GM21529 (cell line): ENCODE measurements around the gene AGRP.
"Not testable (repeated sequence)": the region's sequence is repeated elsewhere in the genome, so short reads cannot be mapped to it uniquely, and the experiment has no call there.

ENCODE experiments used
- ATAC-seq: cut with Tn5 transposase; IDR thresholded peaks from one replicate; pipeline ENCODE4 v1.9.1; 2021; ENCODE audit not compliant: unreplicated experiment

AGRP gene, protein sequence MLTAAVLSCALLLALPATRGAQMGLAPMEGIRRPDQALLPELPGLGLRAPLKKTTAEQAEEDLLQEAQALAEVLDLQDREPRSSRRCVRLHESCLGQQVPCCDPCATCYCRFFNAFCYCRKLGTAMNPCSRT

DNA sequence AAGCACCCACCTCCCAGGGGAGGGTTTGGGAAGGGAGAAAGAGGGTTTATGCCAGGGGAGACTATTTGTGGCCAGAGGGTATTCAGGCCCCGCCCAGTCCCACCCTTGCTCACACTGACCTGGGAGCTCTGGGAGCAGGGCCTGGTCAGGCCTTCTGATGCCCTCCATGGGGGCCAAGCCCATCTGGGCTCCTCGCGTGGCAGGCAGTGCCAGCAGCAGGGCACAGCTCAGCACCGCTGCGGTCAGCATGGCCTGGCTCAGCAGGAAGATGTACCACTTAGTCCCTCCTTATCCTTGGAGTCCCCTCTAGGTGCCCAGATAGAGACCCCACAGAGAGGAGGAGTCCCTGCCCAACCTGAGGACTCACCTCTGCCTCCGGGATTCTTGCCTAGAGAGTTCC lies at the start of gene AGRP:
AGRP (minus strand) TSS at position 398 of the 400 bp plus-strand sequence; CDS start at position 249, 149 bp downstream.
- ATAC-seq = no peak

DNA sequence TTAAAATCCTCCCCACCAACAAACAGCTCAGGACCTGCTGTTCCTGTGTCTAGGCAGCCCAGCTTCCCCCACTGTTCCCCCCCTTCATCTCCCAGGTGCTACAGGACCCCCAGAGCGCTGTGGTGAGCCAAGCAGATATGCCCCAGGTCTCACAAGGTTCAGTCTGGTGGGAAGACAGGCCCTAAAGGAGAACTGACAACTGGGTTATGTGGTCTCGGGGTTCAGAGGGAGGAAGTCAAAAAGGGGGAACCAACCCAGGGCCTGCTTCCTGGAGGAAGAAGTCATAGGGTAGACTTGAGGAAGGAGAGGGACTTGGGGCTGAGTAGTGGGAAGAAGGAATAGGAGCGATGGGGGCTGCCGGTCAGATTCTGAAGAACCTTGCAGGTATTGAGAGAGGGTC lies 47.9 kb upstream of the AGRP start:
- ATAC-seq = no peak

DNA sequence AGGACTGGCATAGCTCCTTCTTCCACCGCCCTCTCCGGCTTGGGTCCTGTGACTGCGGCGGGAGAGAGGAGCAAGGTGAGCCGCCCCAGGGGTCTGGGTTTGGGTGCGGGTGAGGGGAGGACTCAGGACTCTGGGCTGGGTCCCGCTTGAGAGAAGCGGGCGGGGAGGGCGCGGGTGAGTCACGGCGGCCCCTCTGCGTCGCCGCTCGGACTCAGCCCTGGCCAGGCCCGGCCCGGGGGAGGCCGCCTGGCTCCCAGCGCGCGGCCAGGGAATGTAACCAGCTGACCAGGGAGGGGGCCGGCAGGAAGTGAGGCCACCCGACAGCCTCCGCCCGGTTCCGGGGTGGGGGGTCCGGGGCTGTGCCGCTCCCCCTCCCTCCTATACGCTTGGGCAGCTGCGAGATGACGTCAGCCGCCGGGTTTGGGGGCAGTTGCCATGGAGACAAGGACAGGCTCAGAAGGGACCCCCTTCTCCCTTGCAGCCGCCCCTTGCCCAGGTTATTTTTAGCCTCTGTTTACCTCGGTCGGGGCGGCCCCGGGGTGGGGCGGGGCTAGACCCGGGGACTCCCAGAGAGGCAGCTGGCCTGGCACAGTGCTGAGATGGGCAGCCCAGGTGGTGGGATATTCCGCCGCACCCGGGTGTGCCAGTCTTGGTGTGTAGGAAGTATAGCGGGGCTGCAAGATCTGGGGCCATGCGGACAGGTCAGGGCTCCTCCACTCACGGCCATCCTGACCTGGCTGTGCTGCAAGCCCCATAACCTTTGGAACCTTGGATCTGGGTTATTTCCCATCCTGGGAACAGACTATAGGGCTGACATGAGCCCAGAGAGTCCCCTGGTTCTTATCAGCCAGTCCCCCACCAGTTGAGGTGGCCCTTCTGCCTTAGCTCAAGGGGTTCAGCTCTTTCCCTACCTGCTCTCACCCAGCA lies 46.9 kb upstream of the AGRP start:
- no peak for ATAC-seq

DNA sequence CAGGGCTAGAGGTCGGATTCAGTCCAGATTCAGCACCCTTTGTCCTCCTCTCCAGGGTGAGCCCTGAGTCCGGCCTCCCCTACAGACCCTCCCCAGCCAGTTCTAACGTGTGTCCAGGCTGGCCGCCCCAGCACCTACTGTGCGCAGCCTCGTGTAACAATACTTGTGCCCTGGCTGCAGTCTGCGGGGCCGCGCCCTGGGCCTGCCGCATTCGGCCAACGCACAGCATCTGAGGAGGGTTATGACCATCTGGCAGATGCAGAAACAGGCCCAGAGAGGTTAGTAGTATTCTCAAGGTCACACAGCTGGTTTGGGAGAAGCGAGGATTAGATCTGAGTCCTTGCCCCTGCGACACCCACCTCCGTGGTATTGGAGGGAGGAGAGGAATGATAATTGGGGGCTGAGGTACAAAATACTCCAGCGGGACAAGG lies 46.2 kb upstream of the AGRP start:
- ATAC-seq = no peak

DNA sequence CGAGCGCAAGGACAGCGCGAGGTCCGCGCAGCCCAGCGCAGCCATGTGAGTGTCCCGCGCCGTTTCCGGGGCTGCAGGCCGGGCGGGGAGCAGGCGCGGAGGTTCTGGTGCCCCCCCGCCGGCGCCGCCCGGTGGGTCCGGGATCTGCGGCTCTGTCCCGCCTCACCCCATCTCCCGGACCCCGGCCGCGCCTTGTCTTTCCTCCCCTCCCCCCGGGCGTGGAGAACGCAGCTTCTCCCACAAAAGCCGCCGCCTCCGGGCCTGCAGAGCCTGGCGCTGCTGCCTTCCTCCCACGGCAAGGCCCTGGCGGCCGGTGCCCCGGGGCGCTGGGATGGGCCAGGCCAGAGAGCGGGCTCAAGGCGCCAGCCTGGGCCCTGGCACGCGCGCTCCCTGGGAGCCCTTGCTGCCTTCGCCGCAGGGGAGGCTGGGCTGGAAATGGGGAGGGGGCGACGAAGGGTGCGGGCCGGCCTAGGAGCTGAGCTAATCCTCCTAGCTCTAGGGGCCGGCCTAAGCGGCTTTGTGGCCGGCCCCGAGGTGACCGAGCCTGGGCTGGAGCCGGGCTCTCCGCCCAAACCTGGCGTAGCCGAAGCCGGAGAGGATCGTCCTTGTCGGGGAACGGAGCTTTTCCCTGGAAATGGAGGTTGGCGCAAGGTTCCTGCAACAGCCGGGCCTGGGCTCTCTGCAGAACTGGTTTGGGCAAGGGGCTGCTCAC lies 45.7 kb upstream of the AGRP start:
- ATAC-seq = peak; percentile 28

DNA sequence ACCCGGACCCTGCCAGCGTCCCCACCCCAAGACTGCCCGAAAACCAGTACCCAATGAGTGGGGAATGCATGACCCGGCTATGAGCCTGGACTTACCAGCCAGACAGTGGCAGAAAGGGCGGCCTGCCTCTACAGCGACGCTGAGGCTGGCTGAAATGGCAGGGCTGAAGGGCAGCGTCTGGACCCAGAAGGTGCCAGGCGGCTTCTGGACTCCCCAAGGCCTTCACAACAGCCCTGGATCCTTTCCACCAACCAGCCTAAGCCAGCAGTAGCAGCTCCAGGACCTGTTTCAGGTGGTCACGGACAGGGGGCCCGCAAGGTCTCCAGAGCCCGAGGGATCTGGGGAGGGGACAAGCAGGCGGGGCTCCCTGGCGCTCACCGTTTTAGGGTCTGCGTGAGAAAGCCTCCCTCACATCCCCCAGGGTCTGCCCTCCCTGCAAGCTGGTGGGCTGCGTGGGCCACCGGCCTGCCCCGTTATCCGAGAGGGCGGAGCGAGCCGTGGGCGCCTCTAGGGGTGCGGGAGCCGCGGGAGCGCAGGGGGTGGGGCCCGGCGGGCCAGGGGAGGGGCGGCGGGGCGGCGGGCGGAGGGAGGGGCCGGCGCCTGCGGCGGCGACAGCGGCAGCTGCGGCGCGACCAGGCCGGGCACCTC lies 45.0 kb upstream of the AGRP start, which contains the start of gene RIPOR1:
RIPOR1 (plus strand) TSS at position 608 of the 648 bp plus-strand sequence. CDS start 9,618 bp downstream, outside the sequence.
- peak; percentile 38 for ATAC-seq

DNA sequence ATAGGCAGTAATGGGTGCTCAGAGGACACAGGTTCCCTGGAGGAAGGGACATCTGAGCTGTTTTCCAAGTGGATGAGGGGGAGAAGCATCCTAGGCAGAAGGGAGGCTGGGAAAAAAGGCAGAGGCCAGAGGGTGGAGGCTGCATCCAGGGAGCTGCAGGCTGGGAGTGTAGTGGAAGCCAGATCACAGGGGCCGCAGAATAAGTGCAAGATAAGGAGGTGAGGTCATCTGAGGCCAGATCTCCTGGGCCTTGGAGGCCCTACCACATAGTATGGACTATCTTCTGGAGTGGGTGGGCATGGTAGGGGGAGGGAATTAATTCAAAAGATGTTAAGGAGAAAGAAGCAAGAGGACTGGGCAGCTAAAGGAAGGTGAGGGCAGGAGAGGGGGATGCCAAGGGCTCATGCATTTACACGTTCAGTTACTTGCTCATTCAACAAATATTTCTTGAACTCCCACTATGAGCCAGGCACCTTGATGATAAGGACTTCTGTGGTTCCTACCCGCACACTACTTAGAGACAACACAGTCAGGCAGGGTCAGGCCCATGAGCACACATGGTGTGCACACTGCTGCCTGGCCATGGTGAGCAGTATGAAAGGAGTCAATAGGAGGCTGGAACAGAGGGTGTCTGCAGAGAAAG lies 42.9 kb upstream of the AGRP start:
- ATAC-seq = no peak

DNA sequence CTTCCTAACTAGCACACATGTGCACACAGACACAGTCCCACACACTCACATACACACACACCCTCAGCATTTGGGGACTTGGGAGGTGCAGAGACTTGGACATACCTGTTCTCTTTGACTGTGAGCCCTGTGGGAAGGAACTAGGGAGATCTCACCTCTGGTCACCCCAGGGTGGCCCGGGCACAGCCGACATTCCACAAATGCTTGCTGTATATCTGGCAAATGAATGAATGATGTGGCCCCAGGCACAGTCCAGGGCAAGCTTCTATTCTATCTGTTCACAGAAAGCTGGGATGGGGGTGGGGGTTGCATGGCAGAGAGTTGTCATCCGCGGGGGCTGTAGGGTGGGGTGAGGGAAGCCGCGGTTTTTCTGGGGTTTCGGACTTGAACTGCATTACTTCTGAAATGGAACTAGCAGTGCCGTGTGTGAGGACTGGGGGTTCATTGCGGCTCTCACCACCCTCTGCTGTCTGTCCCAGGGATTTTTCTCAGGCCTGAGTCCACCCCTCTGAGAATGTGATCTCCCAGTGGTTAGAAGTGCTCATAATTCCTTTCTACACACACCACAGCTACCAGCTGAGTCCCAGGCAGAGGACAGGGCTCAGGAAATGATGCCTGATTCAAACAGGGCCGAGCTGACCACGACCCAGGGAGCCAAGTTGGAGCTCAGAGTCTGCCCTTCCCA lies 42.0 kb upstream of the AGRP start:
- ATAC-seq = no peak

DNA sequence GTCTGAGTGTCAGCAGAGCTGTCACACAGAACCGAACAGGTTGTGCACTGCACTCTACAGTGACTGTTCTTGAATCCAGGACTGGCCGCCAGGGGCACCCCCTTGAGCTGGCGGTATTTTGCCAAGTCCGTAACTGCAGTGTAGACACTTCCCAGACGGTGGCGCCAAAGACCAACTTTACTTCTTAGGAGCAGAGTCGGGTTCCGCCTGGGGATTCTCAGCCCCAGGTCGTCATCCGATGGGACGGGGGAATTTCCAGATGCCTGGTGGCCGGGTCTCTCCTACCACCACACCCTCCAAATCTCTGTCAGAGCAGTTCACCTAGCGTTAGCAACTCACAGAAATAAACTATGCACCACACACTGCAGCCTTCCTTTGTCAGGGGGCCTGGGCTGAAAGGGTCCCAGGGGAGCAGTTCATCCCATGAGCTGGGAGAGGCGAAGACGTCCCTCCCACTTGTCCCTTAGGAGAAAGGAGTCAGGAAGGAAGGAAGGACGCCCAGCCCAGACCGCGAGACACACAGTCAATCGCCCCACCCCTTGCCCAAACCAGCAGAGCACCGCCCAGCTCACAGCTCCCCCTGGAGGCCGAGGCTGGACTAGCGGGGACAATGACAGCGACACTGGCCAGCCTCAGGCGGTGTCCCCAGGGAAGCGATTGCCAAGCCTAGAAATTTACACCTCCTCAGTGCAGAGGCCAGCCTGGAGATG lies 37.9 kb upstream of the AGRP start:
- ATAC-seq = peak; percentile 71

DNA sequence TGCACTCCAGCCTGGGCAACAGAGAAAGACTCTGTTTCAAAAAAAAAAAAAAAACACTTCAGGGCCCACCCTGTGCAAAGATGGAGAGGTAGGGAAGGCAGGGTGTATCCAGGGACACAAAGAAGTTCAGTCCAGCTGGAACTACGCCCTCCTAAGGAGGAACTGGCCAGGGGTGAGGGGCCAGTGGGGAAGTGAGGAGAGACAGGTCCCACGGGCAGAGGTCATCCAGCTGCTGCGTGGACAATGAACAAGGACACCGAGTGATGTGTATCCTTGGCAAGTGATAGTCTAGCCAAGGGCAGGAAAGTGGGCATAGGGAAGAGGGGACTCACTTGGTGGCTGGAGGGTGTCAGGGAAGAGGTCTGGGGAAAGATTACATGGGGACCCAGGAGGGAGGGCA lies 35.9 kb upstream of the AGRP start:
- no peak for ATAC-seq

DNA sequence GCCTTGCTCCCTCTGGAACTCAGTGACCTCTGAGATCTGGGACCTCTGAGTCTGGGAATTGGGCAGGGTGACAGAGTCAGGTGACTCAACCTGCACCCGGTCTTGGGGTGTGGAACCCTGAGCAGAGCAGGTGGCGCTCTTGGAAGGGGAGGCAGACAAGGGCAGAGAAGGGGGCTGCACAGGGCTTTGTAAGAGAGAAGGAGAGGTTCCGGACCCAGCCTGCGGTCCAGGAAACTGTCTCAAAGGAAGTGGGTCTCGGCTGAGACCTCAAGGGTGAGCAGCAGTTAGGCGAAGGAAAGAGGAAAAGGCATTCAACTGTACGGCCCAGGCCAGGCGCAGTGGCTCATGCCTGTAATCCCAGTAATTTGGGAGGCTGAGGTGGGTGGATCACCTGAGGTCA lies 35.3 kb upstream of the AGRP start:
- ATAC-seq = no peak

DNA sequence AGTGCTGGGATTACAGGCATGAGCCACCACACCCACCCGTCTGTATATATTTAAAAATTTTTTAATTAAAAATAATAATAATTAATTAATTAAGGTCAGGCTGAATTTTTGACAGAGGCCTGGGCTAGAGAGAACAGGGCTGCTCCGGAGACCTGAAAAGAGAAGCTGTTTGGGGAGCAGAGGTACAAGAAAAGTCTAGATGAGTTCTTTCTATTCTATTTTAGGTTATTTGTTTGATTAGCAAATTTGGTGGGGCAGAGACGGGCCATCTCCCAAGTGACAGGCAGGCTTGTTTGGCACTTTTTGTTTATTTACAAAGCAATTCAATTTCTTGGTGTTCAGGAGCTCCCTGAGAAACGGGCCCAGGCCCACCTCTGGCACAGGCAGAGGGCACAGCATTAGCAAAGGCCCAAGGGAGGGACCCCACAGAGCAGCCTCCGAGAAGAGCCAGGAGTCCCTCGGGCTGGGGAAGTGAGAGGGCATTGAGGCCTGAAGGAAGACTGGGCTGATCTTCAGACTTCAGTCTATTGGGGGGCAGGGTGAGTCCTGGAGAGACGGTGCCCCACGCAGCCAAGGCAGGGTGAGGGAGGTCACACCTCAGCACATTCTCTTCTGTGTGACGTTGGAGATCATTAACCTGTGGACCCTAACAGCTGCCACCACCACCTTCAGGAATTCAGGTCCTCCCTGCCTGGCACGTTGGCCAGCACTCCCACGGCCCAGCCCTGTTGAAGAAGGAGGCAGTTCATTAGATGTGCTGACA lies 34.5 kb upstream of the AGRP start:
- peak; percentile 44 for ATAC-seq

DNA sequence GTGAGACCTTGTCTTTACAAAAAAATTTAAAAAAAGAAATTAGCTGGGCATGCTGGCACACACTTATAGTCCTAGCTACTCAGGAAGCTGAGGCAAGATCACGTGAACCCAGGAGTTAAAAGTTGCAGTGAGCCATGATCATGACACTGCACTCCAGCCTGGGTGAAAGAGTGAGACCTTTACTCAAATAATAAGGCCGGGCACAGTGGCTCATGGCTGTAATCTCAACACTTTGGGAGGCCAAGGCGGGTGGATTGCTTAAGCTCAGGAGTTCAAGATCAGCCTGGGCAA lies 33.8 kb upstream of the AGRP start:
- no peak for ATAC-seq

DNA sequence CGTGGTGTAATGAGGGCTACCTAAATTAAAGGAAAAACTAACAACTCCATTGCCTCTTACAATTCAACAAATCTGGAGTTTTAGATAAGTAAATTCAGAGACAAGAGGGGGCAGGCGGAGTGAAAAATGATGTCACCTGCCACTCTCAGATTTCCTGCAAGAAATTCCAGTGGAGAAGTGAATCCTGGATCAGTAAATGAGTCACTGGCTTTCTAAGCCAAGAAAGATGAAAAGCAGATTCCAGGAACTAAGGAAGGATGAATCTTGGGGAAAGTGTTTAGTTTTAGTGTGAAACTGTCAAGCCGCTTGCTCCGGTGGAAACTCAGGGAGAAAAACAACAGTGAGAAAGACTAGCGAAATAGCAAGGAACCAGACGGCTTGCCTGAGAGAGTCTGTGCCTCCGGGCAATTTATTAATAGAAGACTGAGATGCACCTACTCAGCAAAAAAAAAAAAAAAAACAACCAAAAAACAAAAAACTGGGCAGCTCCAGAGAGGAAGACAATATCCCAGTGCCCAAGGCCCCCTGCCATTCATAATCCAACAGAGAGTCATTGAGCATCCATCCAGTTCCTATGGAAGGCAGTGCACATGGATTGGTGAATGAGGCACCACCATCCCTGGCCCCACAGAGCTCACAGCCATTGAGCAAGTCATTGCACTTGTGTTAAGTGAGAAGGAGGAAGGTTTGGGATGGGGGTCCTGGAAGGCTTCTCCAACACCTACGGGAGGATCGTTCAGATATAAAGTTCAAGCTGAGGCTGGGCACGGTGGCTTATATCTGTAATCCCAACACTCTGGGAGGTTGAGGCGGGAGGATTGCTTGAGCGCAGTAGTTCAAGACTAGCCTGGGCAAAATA lies 33.2 kb upstream of the AGRP start:
- no peak for ATAC-seq

DNA sequence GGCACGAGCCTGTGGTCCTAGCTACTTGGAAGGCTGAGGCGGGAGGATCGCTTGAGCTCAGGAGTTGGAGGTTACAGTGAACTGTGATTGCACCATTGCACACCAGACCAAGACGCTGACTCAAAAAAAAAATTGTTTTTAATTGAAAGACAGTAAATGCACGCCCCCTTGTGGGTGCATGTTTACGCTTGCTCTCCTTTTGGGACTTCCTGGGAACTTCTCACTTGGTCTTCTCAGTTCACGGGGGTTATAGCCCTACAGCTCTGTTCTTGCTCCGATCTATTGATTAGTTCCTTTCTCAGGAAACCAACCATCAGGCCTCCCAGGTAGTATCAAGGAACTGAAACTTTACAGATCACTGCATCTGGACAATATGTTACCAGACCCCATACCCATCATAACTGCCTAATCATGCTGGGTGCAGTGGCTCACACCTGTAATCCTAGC lies 31.1 kb upstream of the AGRP start:
- ATAC-seq = peak; percentile 42

DNA sequence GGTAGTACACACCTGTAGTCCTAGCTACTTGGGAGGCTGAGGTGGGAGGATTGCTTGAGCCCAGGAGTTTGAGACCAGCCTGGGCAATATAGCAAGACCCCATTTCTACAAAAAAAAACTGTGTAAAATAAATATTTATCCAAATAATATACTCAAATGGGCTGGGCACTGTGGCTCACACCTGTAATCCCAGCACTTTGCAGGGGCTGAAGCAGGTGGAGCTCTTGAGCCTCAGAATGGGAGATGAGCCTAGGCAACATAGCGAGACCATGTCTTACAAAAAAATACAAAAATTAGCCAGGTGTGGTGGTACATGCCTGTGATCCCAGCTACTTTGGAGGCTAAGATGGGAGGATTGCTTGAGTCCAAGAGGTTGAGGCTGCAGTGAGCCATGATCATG lies 30.5 kb upstream of the AGRP start:
- not testable (repeated sequence) for ATAC-seq

DNA sequence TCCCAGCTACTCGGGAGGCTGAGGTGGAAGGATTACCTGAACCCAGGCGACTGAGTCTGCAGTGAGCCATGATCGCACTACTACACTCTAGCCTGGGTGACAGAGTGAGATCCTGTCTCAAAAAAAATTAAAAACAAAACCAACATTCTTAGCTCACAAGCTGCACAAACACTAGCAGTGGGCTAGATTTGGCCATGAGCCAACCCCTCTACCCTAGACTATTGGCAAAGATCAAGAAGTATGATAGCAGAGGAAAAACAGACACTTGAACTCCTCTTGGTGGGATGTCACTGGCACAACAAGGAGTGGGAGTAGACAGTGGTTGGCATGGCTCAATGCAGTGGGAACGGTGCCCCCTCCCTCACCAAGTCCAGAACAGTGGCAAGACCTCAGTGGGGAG lies 25.7 kb upstream of the AGRP start:
- ATAC-seq = no peak

DNA sequence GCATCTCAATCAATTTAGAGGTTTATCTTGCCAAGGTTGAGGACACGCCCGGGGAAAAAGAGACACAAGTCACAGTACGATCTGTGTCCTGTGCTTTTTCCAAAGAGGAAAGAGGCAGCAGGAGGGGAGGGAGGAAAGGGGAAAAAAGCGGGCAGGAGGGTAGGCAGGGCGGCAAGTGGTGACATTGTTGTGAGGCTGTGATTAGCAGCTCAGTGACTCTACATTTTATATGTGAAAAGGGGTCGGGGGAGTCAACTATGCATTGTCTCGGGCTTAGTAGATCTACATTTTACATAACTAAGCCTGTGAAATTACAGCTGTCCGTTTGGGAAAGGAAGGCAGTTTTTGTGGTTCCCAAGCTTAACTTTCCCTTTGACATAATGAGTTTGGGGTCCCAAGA lies 23.1 kb upstream of the AGRP start:
- no peak for ATAC-seq
